ENCODE results near the gene GUCY1A2. TPM values are rescaled to one million over a fixed set of nuclear protein-coding genes. Genes with fewer than 3 reads are reported as not detected.
"Not testable (repeated sequence)": the region's sequence is repeated elsewhere in the genome, so short reads cannot be mapped to it uniquely, and the experiment has no call there.

Gene GUCY1A2, protein sequence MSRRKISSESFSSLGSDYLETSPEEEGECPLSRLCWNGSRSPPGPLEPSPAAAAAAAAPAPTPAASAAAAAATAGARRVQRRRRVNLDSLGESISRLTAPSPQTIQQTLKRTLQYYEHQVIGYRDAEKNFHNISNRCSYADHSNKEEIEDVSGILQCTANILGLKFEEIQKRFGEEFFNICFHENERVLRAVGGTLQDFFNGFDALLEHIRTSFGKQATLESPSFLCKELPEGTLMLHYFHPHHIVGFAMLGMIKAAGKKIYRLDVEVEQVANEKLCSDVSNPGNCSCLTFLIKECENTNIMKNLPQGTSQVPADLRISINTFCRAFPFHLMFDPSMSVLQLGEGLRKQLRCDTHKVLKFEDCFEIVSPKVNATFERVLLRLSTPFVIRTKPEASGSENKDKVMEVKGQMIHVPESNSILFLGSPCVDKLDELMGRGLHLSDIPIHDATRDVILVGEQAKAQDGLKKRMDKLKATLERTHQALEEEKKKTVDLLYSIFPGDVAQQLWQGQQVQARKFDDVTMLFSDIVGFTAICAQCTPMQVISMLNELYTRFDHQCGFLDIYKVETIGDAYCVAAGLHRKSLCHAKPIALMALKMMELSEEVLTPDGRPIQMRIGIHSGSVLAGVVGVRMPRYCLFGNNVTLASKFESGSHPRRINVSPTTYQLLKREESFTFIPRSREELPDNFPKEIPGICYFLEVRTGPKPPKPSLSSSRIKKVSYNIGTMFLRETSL
- not detected for total RNA-seq

DNA sequence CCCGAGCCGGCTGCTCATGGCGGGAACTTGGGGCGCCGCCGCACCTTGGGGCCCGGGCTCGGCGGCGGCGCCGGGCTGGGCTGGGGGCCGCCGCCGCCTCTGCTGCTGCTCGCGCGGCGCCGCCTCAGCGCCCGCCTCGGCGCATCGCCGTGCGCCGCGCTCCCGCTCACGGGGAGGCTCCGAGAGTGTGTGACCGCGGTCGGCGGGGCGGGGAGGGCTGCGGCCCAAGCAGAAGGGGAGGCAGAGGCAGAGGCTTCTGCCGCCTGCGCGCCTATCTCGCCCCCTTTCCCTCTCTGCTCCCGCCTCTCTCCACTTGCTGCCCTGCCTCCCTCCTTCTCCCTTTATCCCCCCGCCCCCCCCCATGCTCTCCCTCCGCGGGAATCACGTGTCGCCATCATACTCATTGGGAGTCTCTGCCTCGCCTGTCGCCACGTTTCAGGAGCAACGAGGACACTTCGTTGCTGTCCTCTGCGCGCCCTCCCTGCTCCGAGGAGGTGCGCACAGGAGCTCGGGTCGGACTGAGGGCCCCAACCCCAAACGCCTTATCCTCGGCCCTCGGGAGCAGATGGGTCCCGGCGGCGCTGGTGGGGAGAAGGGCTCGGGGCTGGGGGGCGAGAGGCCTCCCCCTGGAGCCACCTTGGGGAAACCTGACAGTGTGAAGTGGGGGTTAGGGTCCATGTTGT, at the start of gene GUCY1A2:
GUCY1A2 (minus strand) TSS at position 258 of the 683 bp plus-strand sequence. CDS start 421 bp downstream, outside the sequence.
- H3K36me3 Mint-ChIP-seq (ENCODE audit: low read depth), result no peaks in the 10 kb centered on the region
- ATAC-seq (peak; percentile 23), DNase-seq (peak; percentile 12)
- ChIA-PET CTCF (no interaction called here), POLR2A (no interaction called here)
- H3K27me3 Mint-ChIP-seq, result peaks cover 37% of the 10 kb centered on the region
- peak within 1 kb of the TSS; percentile 13 for H3K4me3 Mint-ChIP-seq
- no peak within 1 kb of the TSS for H3K27ac Mint-ChIP-seq
- H3K4me1 Mint-ChIP-seq, result peaks cover 5% of the 10 kb centered on the region
- intact Hi-C loops (cut with DNase I, micrococcal nuclease), result no loop called here
- no peaks in the 10 kb centered on the region for H3K9me3 Mint-ChIP-seq (ENCODE audit: low read depth)

DNA sequence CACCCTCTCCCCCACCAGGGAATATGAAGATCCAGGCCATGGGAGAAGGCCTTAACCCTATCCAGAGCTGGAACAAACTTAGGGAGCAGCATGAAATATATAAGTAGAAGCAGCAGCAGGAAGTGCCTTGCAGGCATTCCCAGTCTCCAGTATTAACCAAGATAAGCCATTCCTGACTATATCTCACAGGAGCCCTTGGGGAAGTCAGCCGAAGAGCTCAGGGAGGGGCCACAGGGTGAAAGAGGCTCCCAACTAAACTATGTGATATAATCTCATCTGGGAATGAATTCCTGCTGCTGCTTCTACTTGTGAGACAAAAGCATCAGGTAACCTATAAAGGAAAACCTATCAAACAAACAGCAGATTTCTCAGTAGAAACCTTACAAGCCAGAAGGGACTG, 36.1 kb upstream of the GUCY1A2 start:
- Mint-ChIP-seq H3K9me3 (ENCODE audit: low read depth) (peaks cover 28% of the 10 kb centered on the region), H3K27ac (no peak overlapping the region), H3K27me3 (no peaks in the 10 kb centered on the region), H3K4me1 (no peaks in the 10 kb centered on the region), H3K36me3 (ENCODE audit: low read depth) (no peaks in the 10 kb centered on the region), H3K4me3 (no peak overlapping the region)
- intact Hi-C loops (cut with DNase I, micrococcal nuclease), result no loop called here
- DNase-seq, result no peak
- ChIA-PET CTCF (no interaction called here), POLR2A (no interaction called here)
- no peak for ATAC-seq

DNA sequence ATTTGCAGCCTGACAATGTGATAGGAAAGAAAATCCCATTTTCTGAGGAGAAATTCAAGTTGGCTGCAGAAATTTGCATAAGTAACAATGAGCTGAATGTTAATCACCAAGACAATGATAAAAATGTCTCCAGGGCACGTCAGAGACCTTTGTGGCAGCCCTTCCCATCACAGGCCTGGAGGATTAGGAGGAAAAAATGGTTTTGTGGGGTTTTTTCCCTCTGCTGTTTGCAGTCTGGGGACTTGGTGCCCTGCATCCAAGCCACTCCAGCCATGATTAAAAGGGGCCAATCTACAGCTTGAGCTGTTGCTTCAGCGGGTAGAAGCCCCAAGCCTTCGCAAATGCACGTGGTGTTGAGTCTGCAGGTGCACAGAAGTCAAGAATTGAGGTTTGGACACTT, 33.1 kb upstream of the GUCY1A2 start:
- H3K36me3 Mint-ChIP-seq (ENCODE audit: low read depth), result not testable (repeated sequence)

DNA sequence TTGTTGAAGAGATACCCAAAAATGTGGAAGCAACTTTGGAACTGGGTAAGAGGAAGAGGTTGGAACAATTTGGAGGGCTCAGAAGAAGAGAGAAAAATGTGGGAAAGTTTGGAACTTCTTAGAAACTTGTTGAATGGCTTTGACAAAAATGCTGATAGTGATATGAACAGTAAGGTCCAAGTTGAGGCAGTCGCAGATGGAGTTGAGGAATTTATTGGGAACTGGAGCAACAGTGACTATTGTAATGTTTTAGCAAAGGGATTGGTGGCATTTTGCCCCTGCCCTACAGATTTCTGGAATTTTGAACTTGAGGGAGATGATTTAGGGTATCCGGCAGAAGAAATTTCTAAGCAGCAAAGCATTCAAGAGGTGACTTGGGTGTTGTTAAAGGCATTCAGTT, 32.6 kb upstream of the GUCY1A2 start:
- not testable (repeated sequence) for ATAC-seq

More for the DNA sequence above, 33.1 kb upstream of the GUCY1A2 start:
- H3K4me3 Mint-ChIP-seq; CTCF ChIA-PET; H3K27ac Mint-ChIP-seq; DNase-seq; intact Hi-C loops (cut with DNase I, micrococcal nuclease); H3K27me3 Mint-ChIP-seq; ATAC-seq; H3K4me1 Mint-ChIP-seq; POLR2A ChIA-PET: not testable (repeated sequence)
- H3K9me3 Mint-ChIP-seq (ENCODE audit: low read depth), result peaks cover 36% of the 10 kb centered on the region

GRCh38 chr11:107050121-107050520, 31.8 kb upstream of the GUCY1A2 start:
- H3K9me3 Mint-ChIP-seq (ENCODE audit: low read depth), result peaks cover 42% of the 10 kb centered on the region
- H3K4me3 Mint-ChIP-seq, result no peak overlapping the region
- ChIA-PET CTCF (no interaction called here), POLR2A (no interaction called here)
- H3K27me3 Mint-ChIP-seq, result no peaks in the 10 kb centered on the region
- H3K36me3 Mint-ChIP-seq (ENCODE audit: low read depth), result no peaks in the 10 kb centered on the region
- intact Hi-C loops (cut with DNase I, micrococcal nuclease), result no loop called here
- DNase-seq (no peak), ATAC-seq (no peak)
- no peaks in the 10 kb centered on the region for H3K4me1 Mint-ChIP-seq
- H3K27ac Mint-ChIP-seq, result no peak overlapping the region

More for the DNA sequence above, 32.6 kb upstream of the GUCY1A2 start:
- DNase-seq; H3K27me3 Mint-ChIP-seq; H3K4me1 Mint-ChIP-seq; H3K27ac Mint-ChIP-seq; POLR2A ChIA-PET; H3K4me3 Mint-ChIP-seq; H3K36me3 Mint-ChIP-seq (ENCODE audit: low read depth); CTCF ChIA-PET; intact Hi-C loops (cut with DNase I, micrococcal nuclease): not testable (repeated sequence)
- peaks cover 36% of the 10 kb centered on the region for H3K9me3 Mint-ChIP-seq (ENCODE audit: low read depth)

- Mint-ChIP-seq H3K36me3 (ENCODE audit: low read depth) (no peaks in the 10 kb centered on the region), H3K4me3 (no peak overlapping the region), H3K4me1 (no peaks in the 10 kb centered on the region), H3K9me3 (ENCODE audit: low read depth) (peaks cover 19% of the 10 kb centered on the region), H3K27ac (no peak overlapping the region), H3K27me3 (no peaks in the 10 kb centered on the region)
- intact Hi-C loops (cut with DNase I, micrococcal nuclease), result no loop called here
- DNase-seq (no peak), ATAC-seq (no peak)
- ChIA-PET POLR2A (no interaction called here), CTCF (interaction anchor here (1.3 kb wide), 1 partner anchor 14 kb away, joined by 3 read pairs; no protein-coding TSS in a partner anchor)
Observed at GRCh38 chr11:107044503-107044902, 26.2 kb upstream of the GUCY1A2 start.

GRCh38 chr11:107043242-107044006, 25.1 kb upstream of the GUCY1A2 start:
- POLR2A ChIA-PET, result no interaction called here
- ATAC-seq, result no peak

GRCh38 chr11:107042748-107043147, 24.5 kb upstream of the GUCY1A2 start:
- ATAC-seq (no peak), DNase-seq (no peak)
- Mint-ChIP-seq H3K27ac (no peak overlapping the region), H3K36me3 (ENCODE audit: low read depth) (no peaks in the 10 kb centered on the region), H3K27me3 (no peaks in the 10 kb centered on the region), H3K4me1 (no peaks in the 10 kb centered on the region), H3K4me3 (no peak overlapping the region), H3K9me3 (ENCODE audit: low read depth) (peaks cover 11% of the 10 kb centered on the region)
- intact Hi-C loops (cut with DNase I, micrococcal nuclease), result no loop called here
- POLR2A ChIA-PET, result no interaction called here
- CTCF ChIA-PET, result no interaction called here

More at GRCh38 chr11:107043242-107044006, 25.1 kb upstream of the GUCY1A2 start:
- CTCF ChIA-PET, result interaction anchor here (1.3 kb wide), 1 partner anchor 13 kb away, joined by 3 read pairs; no protein-coding TSS in a partner anchor
- Mint-ChIP-seq H3K9me3 (ENCODE audit: low read depth) (peaks cover 13% of the 10 kb centered on the region), H3K27ac (no peak overlapping the region), H3K27me3 (no peaks in the 10 kb centered on the region), H3K36me3 (ENCODE audit: low read depth) (no peaks in the 10 kb centered on the region), H3K4me1 (no peaks in the 10 kb centered on the region), H3K4me3 (no peak overlapping the region)
- intact Hi-C loops (cut with DNase I, micrococcal nuclease), result no loop called here
- no peak for DNase-seq

- ChIA-PET CTCF (interaction anchor here (0.8 kb wide), 1 partner anchor 1625 kb away, joined by 3 read pairs; no protein-coding TSS in a partner anchor), POLR2A (no interaction called here)
- Mint-ChIP-seq H3K27ac (no peak overlapping the region), H3K4me1 (no peaks in the 10 kb centered on the region), H3K27me3 (no peaks in the 10 kb centered on the region), H3K36me3 (ENCODE audit: low read depth) (no peaks in the 10 kb centered on the region), H3K9me3 (ENCODE audit: low read depth) (peaks cover 8% of the 10 kb centered on the region), H3K4me3 (no peak overlapping the region)
- intact Hi-C loops (cut with DNase I, micrococcal nuclease), result no loop called here
- ATAC-seq (no peak), DNase-seq (no peak)
Observed at GRCh38 chr11:107041088-107041444, 22.8 kb upstream of the GUCY1A2 start.

DNA sequence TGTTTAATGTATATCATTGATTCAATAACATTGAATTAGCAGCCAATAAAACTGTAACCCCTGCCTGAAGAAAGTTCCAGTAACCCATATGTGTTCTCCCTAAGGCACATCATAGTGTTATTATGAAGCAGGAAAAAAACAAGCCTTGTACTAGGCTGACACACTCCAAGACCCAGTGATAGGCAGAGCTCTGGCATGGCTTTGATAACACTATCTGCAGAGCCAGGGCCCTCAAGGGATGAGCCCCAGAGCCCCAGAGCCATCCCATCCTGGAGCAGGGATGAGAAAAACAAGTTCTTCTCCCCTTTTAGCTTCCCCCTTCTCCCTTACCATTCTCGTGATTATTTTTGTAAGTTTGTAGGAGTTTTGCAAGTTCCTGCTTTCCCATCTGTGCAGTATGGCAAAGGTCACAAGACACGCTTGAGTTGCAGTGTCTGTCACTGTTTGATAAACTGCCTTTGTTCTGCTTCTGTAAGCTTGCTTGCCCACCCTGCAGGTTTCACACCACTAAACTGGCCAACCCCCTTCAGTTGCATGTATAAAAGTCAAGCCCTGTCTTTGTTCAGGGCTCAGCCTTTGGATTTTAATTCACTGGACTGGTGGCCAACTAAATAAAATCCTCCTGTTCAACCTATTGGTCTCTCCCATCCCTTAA, 22.3 kb upstream of the GUCY1A2 start:
- no peak overlapping the region for H3K4me3 Mint-ChIP-seq
- POLR2A ChIA-PET, result no interaction called here
- H3K4me1 Mint-ChIP-seq, result no peaks in the 10 kb centered on the region
- no peaks in the 10 kb centered on the region for H3K27me3 Mint-ChIP-seq
- no peak overlapping the region for H3K27ac Mint-ChIP-seq
- DNase-seq, result no peak
- CTCF ChIA-PET, result interaction anchor here (0.6 to 0.8 kb wide), 2 partner anchors 19 to 1625 kb away, joined by 3 read pairs; no protein-coding TSS in a partner anchor
- intact Hi-C loops (cut with DNase I, micrococcal nuclease), result no loop called here
- peaks cover 6% of the 10 kb centered on the region for H3K9me3 Mint-ChIP-seq (ENCODE audit: low read depth)
- ATAC-seq, result no peak
- H3K36me3 Mint-ChIP-seq (ENCODE audit: low read depth), result no peaks in the 10 kb centered on the region

- DNase-seq, result no peak
- CTCF ChIA-PET, result no interaction called here
- no peaks in the 10 kb centered on the region for H3K4me1 Mint-ChIP-seq
Observed at GRCh38 chr11:107025673-107026072, 7.4 kb upstream of the GUCY1A2 start.

More at GRCh38 chr11:107025673-107026072, 7.4 kb upstream of the GUCY1A2 start:
- no peak overlapping the region for H3K27ac Mint-ChIP-seq
- POLR2A ChIA-PET, result no interaction called here
- H3K27me3 Mint-ChIP-seq, result peaks cover 6% of the 10 kb centered on the region
- no peaks in the 10 kb centered on the region for H3K36me3 Mint-ChIP-seq (ENCODE audit: low read depth)
- ATAC-seq, result no peak
- H3K9me3 Mint-ChIP-seq (ENCODE audit: low read depth), result no peaks in the 10 kb centered on the region
- H3K4me3 Mint-ChIP-seq, result no peak overlapping the region
- intact Hi-C loops (cut with DNase I, micrococcal nuclease), result no loop called here

Data from activated CD4-positive, alpha-beta T cell treated with anti-CD3 and anti-CD28 coated beads for 36 hours (primary cell).